GM10248 (cell line): ENCODE results near the gene DUOXA2.
"Not testable (repeated sequence)": the region's sequence is repeated elsewhere in the genome, so short reads cannot be mapped to it uniquely, and the experiment has no call there.

ENCODE experiments used
- CTCF ChIA-PET: fragments of 300-600 bp; sonication (Branson Sonifier 250); formaldehyde crosslinking; extraction: SDS; loops from one replicate; lab custom pipeline; 2021; ENCODE audit warnings: antibody characterized with exemption; lab: Yijun Ruan, JAX
- POLR2A ChIA-PET: fragments of 350-650 bp; sonication (Branson Sonifier 250); formaldehyde crosslinking; extraction: SDS; loops from one replicate; lab custom pipeline; 2020; ENCODE audit warnings: antibody characterized with exemption; lab: Yijun Ruan, JAX
- DNase-seq: peaks from one replicate; pipeline ENCODE4 v3.0.0; 2012; ENCODE audit errors: extremely low spot score
- CTCF ChIP-seq: IDR thresholded peaks from 2 replicates; pipeline ENCODE4 v1.5.1; 2012; ENCODE audit warnings: mild to moderate bottlenecking, low read depth; ENCODE audit errors: extremely low read depth, missing control alignments, control extremely low read depth

Gene DUOXA2

DNA sequence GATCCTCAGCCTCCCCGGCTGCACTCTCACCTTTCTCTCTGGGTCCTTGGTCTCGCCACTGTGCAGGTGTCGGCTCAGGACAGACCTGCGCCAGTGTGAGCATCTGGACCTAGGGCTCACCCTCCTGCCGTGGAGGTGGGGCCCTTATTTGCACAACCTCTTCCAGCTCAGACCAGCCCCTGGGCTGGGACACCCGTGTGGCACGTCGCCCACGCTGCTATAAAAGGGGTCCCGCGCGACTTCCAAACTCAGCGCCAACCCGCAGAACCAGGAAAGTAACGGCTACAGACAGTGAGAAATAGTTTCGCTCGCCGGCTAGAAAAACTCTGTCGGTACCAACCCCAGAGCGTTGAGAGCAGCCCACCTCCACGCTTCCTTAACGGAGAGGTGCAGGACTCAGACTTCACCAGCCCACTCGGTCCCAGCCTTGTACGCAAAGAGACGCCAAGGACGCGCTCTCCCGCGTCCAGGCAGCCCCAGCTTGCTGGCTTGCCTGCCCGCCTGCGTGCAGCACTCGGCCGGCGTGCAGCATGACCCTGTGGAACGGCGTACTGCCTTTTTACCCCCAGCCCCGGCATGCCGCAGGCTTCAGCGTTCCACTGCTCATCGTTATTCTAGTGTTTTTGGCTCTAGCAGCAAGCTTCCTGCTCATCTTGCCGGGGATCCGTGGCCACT is at the start of gene DUOXA2, which contains the start of gene DUOX2:
DUOXA2 (plus strand) TSS at position 251 of the 675 bp plus-strand sequence; CDS start at position 531, 280 bp downstream.
DUOX2 (minus strand) TSS at position 97 of the 675 bp plus-strand sequence. CDS start 761 bp downstream, outside the sequence.
- ChIA-PET POLR2A (no interaction called here), CTCF (interaction anchor here (1.1 to 3.1 kb wide), 4 partner anchors 8 to 261 kb away, joined by 3 to 9 read pairs (median 4); no protein-coding TSS in a partner anchor)
- no peak for TF ChIP-seq CTCF
- DNase-seq = no peak

DNA sequence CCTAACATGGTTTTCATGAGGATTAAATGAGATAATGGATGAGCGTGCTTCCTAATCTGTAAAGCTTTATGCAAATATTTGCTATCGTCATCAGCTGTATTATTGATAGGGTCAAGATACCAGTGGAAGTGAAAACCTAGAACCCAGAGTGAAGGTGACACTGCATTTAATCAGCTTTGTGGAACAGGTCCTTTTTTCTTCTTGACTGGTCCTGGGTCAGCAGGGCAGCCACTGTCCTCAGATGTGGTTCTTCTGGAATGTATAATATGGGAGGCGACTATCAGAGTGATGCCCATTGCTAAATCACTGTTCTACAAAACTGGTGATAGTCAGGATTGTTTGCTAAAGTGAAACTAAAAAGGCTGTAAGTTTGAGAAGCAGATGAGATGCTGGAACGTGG is 49.7 kb upstream of the DUOXA2 start:
- no peak for TF ChIP-seq CTCF
- no peak for DNase-seq
- ChIA-PET POLR2A (no interaction called here), CTCF (interaction anchor here (2.6 kb wide), 1 partner anchor 54 kb away, joined by 11 read pairs; no protein-coding TSS in a partner anchor)

GRCh38 chr15:45069942-45070360 is 44.2 kb upstream of the DUOXA2 start:
- DNase-seq, CTCF ChIA-PET, POLR2A ChIA-PET: not testable (repeated sequence)

DNA sequence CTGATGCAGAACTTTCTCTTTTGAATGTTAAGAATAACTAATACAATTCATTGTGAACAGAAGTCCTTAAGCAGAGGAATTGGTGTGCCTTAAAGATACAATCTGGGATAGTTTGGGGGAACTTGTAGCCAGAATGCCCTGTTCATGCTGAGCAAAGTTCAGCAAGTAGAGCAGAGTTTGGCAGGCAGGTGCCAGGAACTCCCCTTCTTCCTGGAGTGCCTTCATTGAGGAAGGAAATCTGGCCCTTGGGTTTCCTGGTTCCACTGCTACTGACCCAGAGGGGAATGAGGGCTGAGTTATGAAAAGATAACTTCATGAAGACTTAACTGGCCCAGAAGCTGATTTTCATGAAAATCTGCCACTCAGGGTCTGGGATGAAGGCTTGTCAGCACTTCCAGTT is 40.5 kb upstream of the DUOXA2 start:
- POLR2A ChIA-PET, DNase-seq, CTCF ChIA-PET: not testable (repeated sequence)

DNA sequence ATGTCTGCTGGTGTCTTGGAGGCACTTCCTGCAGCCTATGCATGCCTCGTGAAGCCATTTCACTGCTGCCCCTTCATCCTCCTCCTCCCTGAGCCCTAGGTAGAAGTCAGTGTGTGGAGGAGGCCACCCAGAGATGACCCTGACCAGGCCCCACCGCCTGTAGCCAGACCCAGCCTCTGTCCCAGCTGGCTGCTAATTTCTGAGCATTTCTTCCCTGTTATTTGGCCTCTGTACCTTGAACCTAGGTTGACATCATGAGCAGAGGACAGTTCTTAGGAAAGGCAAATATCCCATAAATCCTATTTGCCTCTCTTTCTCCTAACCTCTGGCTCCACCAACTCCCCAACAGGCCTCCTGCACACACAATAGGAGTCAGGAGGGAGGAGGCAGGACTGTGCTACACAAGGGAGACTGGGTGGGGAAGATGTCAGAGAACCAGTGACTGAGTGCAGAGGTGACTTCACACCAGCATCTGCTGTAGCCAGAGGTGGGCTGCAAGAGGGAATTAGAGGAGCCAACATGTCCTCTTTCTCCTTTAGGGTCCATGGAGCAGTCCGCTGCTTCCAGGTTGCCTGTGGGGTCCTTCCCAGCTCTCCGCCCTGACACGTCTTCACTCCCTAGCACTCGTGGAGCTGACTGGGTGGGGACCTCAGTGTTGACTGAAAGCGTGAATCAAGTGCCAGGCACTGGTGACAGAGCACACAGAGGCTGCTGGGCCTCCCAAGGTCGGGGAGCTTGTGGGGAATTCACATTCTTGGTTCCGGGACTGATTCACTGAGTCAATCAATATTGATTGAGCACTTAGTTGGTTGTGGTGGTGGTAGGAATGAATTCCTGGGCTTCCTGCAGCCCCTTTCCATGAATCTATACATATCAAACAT is 38.4 kb upstream of the DUOXA2 start:
- DNase-seq, POLR2A ChIA-PET, CTCF ChIA-PET: not testable (repeated sequence)

- CTCF ChIA-PET, POLR2A ChIA-PET, DNase-seq: not testable (repeated sequence)
Measured at GRCh38 chr15:45077391-45077790, 36.7 kb upstream of the DUOXA2 start.

GRCh38 chr15:45079201-45079600 is 34.9 kb upstream of the DUOXA2 start:
- POLR2A ChIA-PET, DNase-seq, CTCF ChIA-PET: not testable (repeated sequence)

- POLR2A ChIA-PET, DNase-seq: not testable (repeated sequence)
- CTCF ChIA-PET = interaction anchor here (2.5 kb wide), 1 partner anchor 38 kb away, joined by 12 read pairs; no protein-coding TSS in a partner anchor
Measured at GRCh38 chr15:45079628-45080246, 34.4 kb upstream of the DUOXA2 start.

- CTCF ChIA-PET = interaction anchor here (2.5 kb wide), 1 partner anchor 37 kb away, joined by 12 read pairs; no protein-coding TSS in a partner anchor
- DNase-seq = not testable (repeated sequence)
- POLR2A ChIA-PET = interaction anchor here (0.6 kb wide), 1 partner anchor 41 kb away, joined by 3 read pairs; no protein-coding TSS in a partner anchor
Measured at GRCh38 chr15:45080593-45080992, 33.5 kb upstream of the DUOXA2 start.

DNA sequence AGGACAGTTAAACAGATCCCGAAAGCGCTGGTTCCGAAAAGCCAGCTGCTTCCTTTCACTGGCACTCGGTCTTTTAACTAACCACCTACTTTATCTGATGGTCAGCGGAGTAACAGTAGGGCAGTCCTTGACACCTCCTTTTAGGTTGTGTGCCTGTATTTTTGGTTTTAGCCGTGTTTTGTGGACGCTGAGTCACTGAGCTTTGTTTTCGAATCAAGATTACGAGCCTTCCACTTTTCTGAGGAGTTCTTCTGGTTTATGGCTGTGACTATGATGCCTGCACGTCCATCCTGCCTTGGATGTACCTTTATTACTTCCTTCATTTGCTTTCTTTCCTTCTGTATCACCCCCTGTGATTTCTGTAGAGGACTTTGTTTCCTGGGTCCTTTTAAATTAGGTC is 31.7 kb upstream of the DUOXA2 start:
- DNase-seq, POLR2A ChIA-PET, CTCF ChIA-PET: not testable (repeated sequence)
